GM18502 (cell line): ENCODE results near the gene RBFOX1.

Experiments used
- ATAC-seq: cut with Tn5 transposase; IDR thresholded peaks from one replicate; pipeline ENCODE4 v1.9.1; 2021; ENCODE audit warnings: mild to moderate bottlenecking; ENCODE audit not compliant: unreplicated experiment, poor library complexity

RBFOX1 gene

GRCh38 chr16:7400117-7400890 is 67.7 kb downstream of the RBFOX1 start:
- ATAC-seq: no peak

GRCh38 chr16:7404217-7404616 is 71.6 kb downstream of the RBFOX1 start:
- ATAC-seq: no peak

GRCh38 chr16:7405166-7405565 is 72.5 kb downstream of the RBFOX1 start:
- no peak for ATAC-seq

DNA sequence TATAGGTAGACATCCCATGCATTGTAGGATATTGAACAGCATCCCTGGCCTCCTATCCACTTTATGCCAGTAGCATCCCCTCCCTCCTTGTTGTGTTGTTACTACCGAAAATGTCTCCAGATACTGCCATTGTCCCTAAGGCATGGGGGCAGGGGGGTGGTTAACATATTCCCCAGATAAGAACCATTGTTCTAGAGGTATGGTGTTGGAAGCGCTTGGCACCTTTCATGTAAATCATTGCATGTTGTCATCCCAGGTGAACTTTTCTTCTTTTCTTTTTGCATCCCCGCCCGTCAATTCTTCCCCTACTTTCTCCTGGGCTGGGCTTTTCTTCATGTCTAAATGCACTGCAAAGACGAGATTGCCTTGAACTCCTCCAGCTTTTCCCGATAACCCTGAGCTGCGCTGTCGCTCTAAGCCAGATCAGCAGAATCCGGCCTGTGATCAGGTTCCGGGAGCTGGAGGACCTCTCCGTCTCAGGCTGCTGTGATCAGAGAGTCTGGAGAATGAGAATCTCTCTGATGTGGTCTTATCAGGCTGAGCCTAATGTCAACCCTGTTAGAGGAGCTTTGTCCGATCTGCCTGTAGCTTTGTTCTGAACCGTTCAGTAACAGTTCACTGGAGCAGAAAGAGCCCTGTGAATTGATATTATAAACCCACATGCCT is 76.2 kb downstream of the RBFOX1 start:
- no peak for ATAC-seq

DNA sequence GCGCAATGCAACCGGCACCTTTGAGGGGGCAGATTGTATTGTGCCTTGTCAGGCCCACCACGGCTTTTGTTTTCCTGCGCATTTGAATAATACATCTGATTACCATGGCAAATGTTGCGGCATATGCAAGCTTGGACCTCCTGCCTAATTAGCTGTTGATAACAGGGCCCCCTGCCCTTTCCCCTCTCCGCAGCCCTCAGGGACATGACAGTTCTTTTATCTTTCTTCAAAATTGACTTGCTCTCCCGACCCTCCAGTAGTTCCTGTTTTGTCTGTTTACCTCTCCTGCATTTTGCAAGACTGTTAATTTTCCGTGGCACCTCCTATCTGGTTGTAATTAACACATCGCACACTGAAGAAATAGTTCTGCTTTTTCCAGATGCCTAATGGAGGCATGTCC is 86.8 kb downstream of the RBFOX1 start:
- ATAC-seq: no peak

GRCh38 chr16:7420079-7420478 is 87.4 kb downstream of the RBFOX1 start:
- ATAC-seq: no peak

GRCh38 chr16:7420843-7421242 is 88.2 kb downstream of the RBFOX1 start:
- ATAC-seq: no peak

DNA sequence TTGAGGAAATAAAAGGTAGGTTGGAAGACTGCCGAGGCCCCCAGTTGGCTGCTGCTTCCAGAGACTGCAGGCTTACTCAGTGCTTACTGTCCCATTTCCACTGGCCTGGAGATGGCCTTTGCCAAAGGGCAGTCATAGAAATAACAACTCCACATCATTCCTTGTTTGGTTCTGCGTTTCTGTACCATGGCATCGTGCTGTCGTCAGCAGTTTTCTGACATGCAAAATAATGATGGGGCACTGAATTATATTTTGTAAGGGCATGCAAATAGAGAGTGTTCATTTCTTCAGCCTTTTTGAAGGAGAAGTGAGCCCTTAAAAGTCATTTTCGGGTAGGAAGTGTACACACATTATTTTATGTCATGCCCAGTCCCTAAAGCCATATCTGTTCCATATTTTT is 88.9 kb downstream of the RBFOX1 start:
- ATAC-seq: no peak

DNA sequence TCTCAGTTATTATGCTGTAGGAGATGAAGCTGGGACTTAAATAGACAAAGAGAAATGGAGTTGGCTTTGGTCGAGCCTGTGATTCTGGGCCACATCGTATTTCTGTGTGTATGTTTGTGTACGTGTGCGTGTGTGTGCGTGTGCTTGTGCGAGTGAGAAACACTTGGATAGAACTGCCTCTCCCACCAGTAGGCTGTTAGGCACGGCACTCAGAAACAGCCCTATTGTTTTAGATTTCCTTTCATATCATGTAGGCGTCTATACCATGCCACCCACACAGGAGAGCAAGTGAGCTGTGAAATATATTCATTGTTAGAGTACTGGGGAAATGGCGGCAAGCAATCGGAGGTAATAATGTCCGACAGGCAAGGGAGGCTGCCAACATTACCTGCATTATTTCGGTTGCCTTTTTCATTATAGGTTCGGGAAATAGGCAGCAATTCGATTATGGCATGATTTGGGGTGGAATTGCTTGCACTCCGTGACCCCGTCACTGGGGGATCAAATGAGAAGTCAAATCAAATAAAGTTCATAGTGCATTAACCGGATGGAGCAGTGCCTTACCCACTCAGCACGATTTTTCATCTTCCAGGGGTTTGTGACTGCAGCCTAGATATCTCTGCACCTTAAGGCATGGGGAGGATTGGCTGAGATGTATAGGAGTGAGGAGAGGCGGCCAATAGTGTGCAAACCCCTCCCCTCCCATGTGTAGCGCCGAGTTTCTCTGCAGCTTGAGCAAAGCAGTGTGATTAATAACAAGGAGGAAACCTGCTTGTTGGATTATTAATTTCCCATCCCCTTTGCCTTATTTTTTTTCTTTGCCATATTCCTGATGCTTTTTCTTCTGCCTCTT is 89.6 kb downstream of the RBFOX1 start:
- ATAC-seq: no peak

- ATAC-seq: no peak
Measured at GRCh38 chr16:7423434-7424044, 90.9 kb downstream of the RBFOX1 start.

DNA sequence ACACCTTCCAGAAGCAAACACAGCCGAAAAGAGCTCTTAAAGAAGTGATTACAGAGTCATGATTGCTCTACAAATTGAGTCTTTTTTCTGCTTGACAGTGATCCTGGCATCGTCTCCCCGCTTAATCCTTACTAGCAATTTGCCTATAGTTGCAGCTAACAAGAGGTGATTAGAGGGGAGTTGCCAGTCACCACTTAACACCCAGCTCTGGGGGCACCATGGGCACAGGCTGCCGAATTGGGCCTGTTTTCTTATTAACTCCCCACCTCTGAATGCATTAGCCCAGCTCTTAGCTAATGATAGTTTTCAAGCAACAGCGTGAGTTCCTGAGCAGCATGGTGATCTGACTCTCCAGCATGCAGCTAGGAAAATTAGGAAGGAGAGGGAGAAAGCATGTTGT is 93.5 kb downstream of the RBFOX1 start:
- no peak for ATAC-seq

DNA sequence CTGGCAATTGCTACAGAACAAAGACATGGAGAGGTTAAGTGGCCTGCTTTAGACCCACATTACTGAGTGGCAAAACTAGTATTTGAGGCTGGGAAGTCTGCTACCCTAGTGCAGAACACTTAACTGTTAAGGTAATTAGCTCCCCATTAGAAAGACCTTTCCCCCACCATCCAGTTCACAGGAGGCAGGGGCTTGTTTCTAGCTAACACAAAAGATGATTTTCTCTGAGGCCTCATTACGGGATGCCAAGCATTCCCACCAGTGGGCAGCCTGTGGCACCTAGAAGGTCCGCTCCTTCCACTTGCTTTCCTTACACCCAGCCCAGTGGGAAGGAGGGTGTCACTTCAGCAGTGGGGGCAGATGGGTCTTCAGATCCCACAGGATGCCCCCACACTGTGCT is 99.1 kb downstream of the RBFOX1 start:
- ATAC-seq: no peak

- ATAC-seq: no peak
Measured at GRCh38 chr16:7436306-7436705, 103.7 kb downstream of the RBFOX1 start.

- no peak for ATAC-seq
Measured at GRCh38 chr16:7437135-7437804, 104.6 kb downstream of the RBFOX1 start.

DNA sequence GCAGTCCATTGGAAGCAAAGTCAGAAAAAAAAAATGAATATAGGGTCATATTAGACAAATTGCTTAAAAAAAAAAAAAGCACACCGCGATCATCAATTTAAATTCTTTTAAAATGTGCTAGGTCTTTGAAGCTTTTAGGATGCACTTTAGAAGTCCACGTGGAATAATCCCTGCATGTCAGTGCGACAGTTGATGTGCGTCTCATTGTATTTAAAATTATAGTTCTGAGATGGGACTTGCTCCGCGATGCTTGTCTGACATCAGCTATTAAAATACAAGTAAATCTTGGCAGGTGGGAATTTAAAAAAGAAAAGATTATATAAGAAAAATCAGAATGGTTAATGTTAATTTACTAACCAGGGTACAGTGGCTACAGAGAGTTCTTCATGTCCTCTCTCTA is 105.2 kb downstream of the RBFOX1 start:
- ATAC-seq: no peak

GRCh38 chr16:7438601-7439000 is 106.0 kb downstream of the RBFOX1 start:
- ATAC-seq: no peak

- no peak for ATAC-seq
Measured at GRCh38 chr16:7439518-7439917, 106.9 kb downstream of the RBFOX1 start.

GRCh38 chr16:7440886-7441400 is 108.3 kb downstream of the RBFOX1 start:
- ATAC-seq: no peak

GRCh38 chr16:7442050-7442449 is 109.4 kb downstream of the RBFOX1 start:
- no peak for ATAC-seq

GRCh38 chr16:7443142-7443541 is 110.5 kb downstream of the RBFOX1 start:
- ATAC-seq: no peak
